H1 (cell line): ENCODE measurements around the gene BNIP2. TPM values are rescaled to one million over a fixed set of nuclear protein-coding genes. Genes with fewer than 3 reads are reported as not detected.

Source experiments
- CTCF ChIA-PET: fragments of 300-600 bp; sonication (Branson Sonifier 250); formaldehyde crosslinking; loops from one replicate; lab custom pipeline; 2021; ENCODE audit not compliant: partially characterized antibody; lab: Charles Lee
- POLR2A ChIA-PET: fragments of 300-600 bp; sonication (Branson Sonifier 250); formaldehyde crosslinking; loops from one replicate; lab custom pipeline; 2021; ENCODE audit warnings: inconsistent platforms; ENCODE audit not compliant: partially characterized antibody; lab: Charles Lee
- DNase-seq, 2 experiments: peaks; one replicate each; pipeline versions ENCODE4 v3.0.0 to v3.0.0-alpha.2; 2010 to 2022; ENCODE audit warnings: low spot score in 2 of 2, low read depth in 1 of 2, mixed read lengths in 1 of 2
- FAIRE-seq: peaks from 2 replicates; lab custom pipeline; 2011; peaks lifted over from hg19 to GRCh38; lab: Jason Lieb, UNC
- H2AFZ ChIP-seq: 2 replicates; pipeline ENCODE4 v1.8.1; 2012; ENCODE audit warnings: low read length, inconsistent platforms
- H2AK5ac ChIP-seq: 2 replicates; pipeline ENCODE4 v1.6.1; 2013; ENCODE audit warnings: low read depth, low read length
- H2BK120ac ChIP-seq: replicated peaks from 2 replicates; pipeline ENCODE3; 2013; ENCODE audit warnings: low read depth, low read length, inconsistent platforms
- H2BK12ac ChIP-seq: 2 replicates; pipeline ENCODE4 v1.6.1; 2013; ENCODE audit warnings: low read depth, low read length
- H2BK15ac ChIP-seq: 2 replicates; pipeline ENCODE4 v1.6.1; 2013; ENCODE audit warnings: low read length
- H2BK20ac ChIP-seq: 2 replicates; pipeline ENCODE4 v1.6.1; 2013; ENCODE audit warnings: low read length
- H2BK5ac ChIP-seq: 2 replicates; pipeline ENCODE4 v1.6.1; 2013; ENCODE audit warnings: low read depth, low read length
- H3K14ac ChIP-seq: 2 replicates; pipeline ENCODE4 v1.6.1; 2013; ENCODE audit warnings: inconsistent platforms; ENCODE audit not compliant: insufficient read length
- H3K18ac ChIP-seq: 2 replicates; pipeline ENCODE4 v1.6.1; 2013; ENCODE audit warnings: low read length; ENCODE audit errors: extremely low read depth
- H3K23ac ChIP-seq: 2 replicates; pipeline ENCODE4 v1.6.1; 2013; ENCODE audit warnings: inconsistent platforms; ENCODE audit not compliant: insufficient read length
- H3K23me2 ChIP-seq: 2 replicates; pipeline ENCODE4 v1.6.1; 2013; ENCODE audit warnings: low read depth, low read length
- H3K27ac ChIP-seq: 2 replicates; pipeline ENCODE4 v1.6.1; 2011; ENCODE audit warnings: low read depth, low read length, inconsistent platforms
- H3K27me3 ChIP-seq, 4 experiments: replicated peaks in 1 of 4; 1 replicate in 1 of 4; 2 replicates in 3 of 4; pipeline versions ENCODE4 v1.6.1 to v1.8.1; 2011 to 2013; ENCODE audit warnings: low read length in 3 of 4, mild to moderate bottlenecking in 3 of 4, inconsistent platforms in 2 of 4, mixed read lengths in 2 of 4, moderate library complexity in 1 of 4; ENCODE audit not compliant: control insufficient read depth in 3 of 4, insufficient read depth in 3 of 4; ENCODE audit errors: extremely low read depth in 1 of 4
- H3K36me3 ChIP-seq, 4 experiments: 2 replicates each; pipeline versions ENCODE4 v1.6.1 to v1.8.1; 2011 to 2013; ENCODE audit warnings: mild to moderate bottlenecking in 4 of 4, low read length in 3 of 4, moderate library complexity in 2 of 4, control low read depth in 1 of 4, inconsistent platforms in 1 of 4; ENCODE audit not compliant: insufficient read depth in 4 of 4, control insufficient read depth in 2 of 4
- H3K4ac ChIP-seq: replicated peaks from 2 replicates; pipeline ENCODE3; 2013; ENCODE audit warnings: low read length, low read depth, mixed read lengths, inconsistent platforms; ENCODE audit not compliant: insufficient read length
- H3K4me1 ChIP-seq, 4 experiments: replicated peaks in 1 of 4; 1 replicate in 1 of 4; 2 replicates in 3 of 4; pipeline versions ENCODE4 v1.6.1 to v1.8.1; 2011 to 2013; ENCODE audit warnings: low read length in 3 of 4, inconsistent platforms in 2 of 4, mixed read lengths in 1 of 4; ENCODE audit not compliant: insufficient read depth in 4 of 4, control insufficient read depth in 3 of 4
- H3K4me2 ChIP-seq, 2 experiments: 2 replicates each; pipeline versions ENCODE4 v1.6.1 to v1.8.1; 2011 to 2013; ENCODE audit warnings: low read depth in 2 of 2, low read length in 2 of 2, control low read depth in 1 of 2, inconsistent platforms in 1 of 2, mild to moderate bottlenecking in 1 of 2; ENCODE audit not compliant: insufficient read depth in 1 of 2
- H3K4me3 ChIP-seq, 4 experiments: fragments of 200-600, 300-600 bp in 1 of 4; sonication (generic), shearing (Covaris generic), sonication (Bioruptor Twin) in 1 of 4; 2 replicates each; pipeline versions ENCODE4 v1.5.1 to v1.8.1; 2011 to 2016; ENCODE audit warnings: low read length in 4 of 4, low read depth in 3 of 4, control low read depth in 2 of 4, inconsistent platforms in 2 of 4, mild to moderate bottlenecking in 2 of 4, mixed read lengths in 1 of 4, moderate library complexity in 1 of 4; ENCODE audit not compliant: insufficient read depth in 2 of 4; ENCODE audit errors: extremely low read depth in 1 of 4
- H3K56ac ChIP-seq: replicated peaks from 2 replicates; pipeline ENCODE3; 2013; ENCODE audit warnings: low read depth, mild to moderate bottlenecking, mixed read lengths, low read length, inconsistent platforms; ENCODE audit not compliant: insufficient read length
- H3K79me1 ChIP-seq: 2 replicates; pipeline ENCODE4 v1.6.1; 2013; ENCODE audit warnings: low read depth, low read length, control low read depth
- H3K79me2 ChIP-seq, 2 experiments: 2 replicates each; pipeline versions ENCODE4 v1.6.1 to v1.8.1; 2012 to 2013; ENCODE audit warnings: low read length in 2 of 2, mild to moderate bottlenecking in 2 of 2, inconsistent platforms in 1 of 2; ENCODE audit not compliant: insufficient read depth in 2 of 2, control insufficient read depth in 1 of 2
- H3K9ac ChIP-seq, 4 experiments: replicated peaks in 1 of 4; 1 replicate in 1 of 4; 2 replicates in 3 of 4; pipeline versions ENCODE4 v1.6.1 to v1.8.1; 2011 to 2013; ENCODE audit warnings: low read depth in 3 of 4, low read length in 3 of 4, control low read depth in 2 of 4, mild to moderate bottlenecking in 2 of 4, moderate library complexity in 2 of 4, inconsistent platforms in 1 of 4; ENCODE audit errors: extremely low read depth in 1 of 4
- H3K9me3 ChIP-seq, 2 experiments: 2 replicates each; pipeline versions ENCODE4 v1.6.1 to v1.8.1; 2012 to 2013; ENCODE audit warnings: mild to moderate bottlenecking in 2 of 2, moderate library complexity in 2 of 2, control low read depth in 1 of 2, inconsistent platforms in 1 of 2, low read depth in 1 of 2, low read length in 1 of 2, mixed read lengths in 1 of 2; ENCODE audit not compliant: insufficient read depth in 2 of 2
- H4K20me1 ChIP-seq, 2 experiments: replicated peaks in 1 of 2; 2 replicates each; pipeline versions ENCODE3 to v1.8.1; 2011 to 2013; ENCODE audit warnings: inconsistent platforms in 2 of 2, low read length in 2 of 2, mild to moderate bottlenecking in 1 of 2; ENCODE audit not compliant: insufficient read depth in 2 of 2, control insufficient read depth in 1 of 2
- H4K5ac ChIP-seq: 2 replicates; pipeline ENCODE4 v1.6.1; 2013; ENCODE audit warnings: low read length, low read depth, mixed read lengths, inconsistent platforms; ENCODE audit not compliant: insufficient read length
- H4K8ac ChIP-seq: 2 replicates; pipeline ENCODE4 v1.8.0; 2013; ENCODE audit warnings: mild to moderate bottlenecking, moderate library complexity, low read length, inconsistent platforms; ENCODE audit not compliant: insufficient read depth; ENCODE audit errors: extremely low read depth
- H4K91ac ChIP-seq: replicated peaks from 2 replicates; pipeline ENCODE3; 2013; ENCODE audit warnings: low read length, mixed read lengths, inconsistent platforms; ENCODE audit not compliant: insufficient read length
- CEBPB ChIP-seq: IDR thresholded peaks from 2 replicates; pipeline ENCODE4 v1.6.1; 2012; ENCODE audit warnings: low read depth, low read length
- WGBS, 2 experiments: shearing (Covaris generic) in 1 of 2; methylation state at CpG; one replicate each; pipeline versions ENCODE4 v1.1.6 to v1.1.7; 2013 to 2015; ENCODE audit warnings: low lambda C conversion rate in 2 of 2, mixed read lengths in 2 of 2, inconsistent platforms in 1 of 2, low coverage in 1 of 2, missing lambda C conversion rate in 1 of 2; ENCODE audit not compliant: insufficient replicate concordance in 2 of 2, insufficient coverage in 1 of 2, insufficient read length in 1 of 2; ENCODE audit errors: extremely low coverage in 1 of 2, missing lambda C conversion rate in 1 of 2; 5-methylcytosine and 5-hydroxymethylcytosine counted together
- polyA plus RNA-seq, 7 experiments: library from polyadenylated mRNA; depleted of rRNA in 3 of 7; stranded (reverse) in 5 of 7; unstranded in 2 of 7; fragments of >200 nt in 5 of 7; fragments of 200-250 nt in 2 of 7; gene quantifications; 1 replicate in 5 of 7; 2 replicates in 1 of 7; 4 replicates in 1 of 7; pipeline versions ENCODE4 v1.2.1 to v1.2.3, GENCODE V29; 2011 to 2013; ENCODE audit warnings: missing spikeins in 2 of 7, mixed read lengths in 2 of 7
- total RNA-seq: library from RNA; stranded (reverse); fragmentation: NEBNext Ultra II Directional; extraction: Animal tissue kit (Norgen Biotek cat#: 25700); gene quantifications from 2 replicates; pipeline ENCODE4 v1.2.1, GENCODE V29; 2021

BNIP2 gene
- total and polyA plus RNA-seq, 2 of the 8 experiments (the other 6 are each of a cell fraction or from before 2014, with no cell fraction given), result 11.8 to 40.6 TPM

DNA sequence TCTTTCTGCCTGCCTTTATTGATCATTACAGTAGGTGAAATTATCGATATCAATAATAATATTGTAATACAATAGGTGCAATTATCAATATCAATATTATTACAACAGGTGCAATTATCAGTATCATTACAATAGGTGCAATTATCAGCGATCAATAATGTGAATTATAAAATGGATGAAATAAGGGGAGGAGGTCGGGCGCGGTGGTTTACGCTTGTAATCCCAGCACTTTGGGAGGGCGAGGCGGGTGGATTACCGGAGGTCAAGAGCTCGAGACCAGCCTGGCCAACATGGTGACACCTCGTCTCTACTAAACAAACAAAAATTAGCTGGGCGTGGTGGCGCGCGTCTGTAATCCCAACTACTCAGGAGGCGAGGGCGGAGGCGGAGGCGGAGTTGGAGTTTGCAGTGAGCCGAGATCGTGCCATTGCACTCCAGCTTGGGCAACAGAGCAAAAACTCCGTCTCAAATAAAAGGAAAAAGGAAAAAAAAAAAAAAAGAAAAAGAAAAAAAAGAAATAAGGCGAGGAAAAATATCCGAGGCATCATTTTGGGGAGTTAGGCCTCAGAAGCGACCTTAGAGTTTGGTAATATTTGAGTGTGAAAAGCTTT lies 611 bp upstream of the BNIP2 start:
- no peak for FAIRE-seq
- TF ChIP-seq CEBPB, result no peak

More for the DNA sequence above, 611 bp upstream of the BNIP2 start:
- ChIA-PET CTCF (interaction anchor here (0.6 kb wide), 2 partner anchors 244 to 1155 kb away, joined by 3 read pairs; no protein-coding TSS in a partner anchor), POLR2A (interaction anchor here (1.3 to 1.7 kb wide), 5 partner anchors 9 to 35 kb away, joined by 3 to 5 read pairs (median 3); partner anchors contain the start of gene GTF2A2)
- Histone ChIP-seq H3K14ac (no peak overlapping the region), H2AK5ac (no peak overlapping the region), H3K9ac (0 out of 7 replicates have a peak overlapping the region, but pooled peaks of 1 of the 4 experiments have one; percentile 32), H2BK12ac (no peak overlapping the region), H3K4me1 (peaks cover 0 to 6% (median 1%) of the 10 kb centered on the region in 4 experiments; a peak in 4 of 7 replicates), H3K79me1 (0 out of 2 replicates have a peak, but pooled peaks cover 4% of the 10 kb centered on the region), H3K23ac (no peak overlapping the region), H3K18ac (no peak overlapping the region), H2AFZ (0 out of 2 replicates have a peak overlapping the region, but pooled peaks have one; percentile 36), H2BK5ac (no peak overlapping the region), H3K27ac (no peak overlapping the region), H3K79me2 (peaks cover 15 to 40% of the 10 kb centered on the region in 2 experiments), H2BK15ac (no peak overlapping the region), H3K23me2 (no peaks in the 10 kb centered on the region), H3K4ac (no peak overlapping the region), H4K20me1 (peaks cover 2 to 6% of the 10 kb centered on the region in 2 experiments), H3K4me2 (peak overlapping the region; percentile 63 to 77), H4K5ac (no peak overlapping the region), H3K36me3 (peaks cover 0 to 3% (median 0%) of the 10 kb centered on the region in 4 experiments; a peak in 3 of 8 replicates), H3K56ac (no peak overlapping the region), H3K9me3 (no peaks in the 10 kb centered on the region), H3K27me3 (peaks cover 0 to 6% (median 4%) of the 10 kb centered on the region in 4 experiments; a peak in 5 of 7 replicates), H4K8ac (no peak overlapping the region), H2BK20ac (no peak overlapping the region), H2BK120ac (no peak overlapping the region), H4K91ac (no peak overlapping the region), H3K4me3 (peak overlapping the region; percentile 53 to 99 (median 90); a peak in 7 of 8 replicates)
- WGBS, 2 experiments, result 4% methylated on average over 24 of the region's 25 CpGs; no CpG with 5 or more reads in 1 of the 2 experiments
- DNase-seq, result peak; percentile 7 to 63
